ENCODE results near the gene SOD3. TPM values are rescaled to one million over a fixed set of nuclear protein-coding genes. Genes with fewer than 3 reads are reported as not detected.

The SOD3 gene
- total RNA-seq, 1 donor from 2014 or later, result 8.6 TPM

DNA sequence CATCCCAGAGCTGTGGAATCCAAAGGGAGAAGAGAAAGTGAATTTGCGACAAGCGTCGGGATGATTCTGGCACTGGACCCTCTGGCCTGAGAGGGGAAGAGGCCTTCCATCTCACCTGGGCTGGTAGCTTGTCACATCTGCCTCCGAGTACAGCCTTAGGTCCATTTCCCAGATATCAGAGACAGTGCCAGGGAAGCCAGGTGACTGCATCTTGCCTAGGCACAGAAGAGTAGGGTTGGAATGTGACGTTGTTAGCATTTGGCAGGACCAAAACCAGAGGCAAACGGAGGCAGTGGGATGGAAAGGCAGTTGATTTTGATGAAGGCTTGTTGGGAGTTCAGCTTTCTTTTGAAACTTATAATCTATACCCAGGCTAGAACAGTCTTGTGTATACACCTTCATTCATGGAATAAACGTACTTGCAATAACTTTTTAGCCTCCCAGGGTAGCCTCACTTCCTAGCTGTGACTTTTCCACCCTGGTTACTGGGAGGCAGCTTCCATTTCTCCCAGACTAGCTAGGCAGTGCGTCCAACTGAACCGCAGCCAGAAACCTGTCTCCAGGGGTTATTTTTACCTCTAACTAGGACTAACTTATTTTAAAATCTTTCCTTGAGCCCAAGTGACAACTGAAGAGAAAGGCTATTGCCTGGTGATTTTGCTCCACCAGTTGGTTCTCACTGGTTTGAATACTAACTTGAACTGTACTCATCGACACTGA is 5.9 kb downstream of the SOD3 start:
- Histone ChIP-seq H3K4me1 (ENCODE audit: insufficient read depth, low read length) (peaks cover 9% of the 10 kb centered on the region), H4K20me1 (ENCODE audit: insufficient read depth, low read length) (no peaks in the 10 kb centered on the region), H3K9ac (ENCODE audit: low read length) (no peak overlapping the region), H2AFZ (ENCODE audit: low read depth, low read length) (no peak overlapping the region), H3K27me3 (ENCODE audit: insufficient read depth, low read length) (peaks cover 29% of the 10 kb centered on the region), H3K4me2 (ENCODE audit: low read length) (peak overlapping the region; percentile 81), H3K9me3 (ENCODE audit: insufficient read depth, low read depth, low read length) (no peaks in the 10 kb centered on the region), H3K27ac (ENCODE audit: low read depth, low read length) (no peak overlapping the region), H3K36me3 (ENCODE audit: insufficient read depth, low read length) (no peaks in the 10 kb centered on the region), H3K4me3 (ENCODE audit: insufficient read depth, low read depth, low read length) (no peak overlapping the region), H3K79me2 (ENCODE audit: insufficient read depth, low read length) (no peaks in the 10 kb centered on the region)
- peaks cover 6% of the 10 kb centered on the region for H3K9me3 Mint-ChIP-seq (ENCODE audit: unreplicated experiment)
- H3K4me3 Mint-ChIP-seq (ENCODE audit: unreplicated experiment), result peak overlapping the region; percentile 8
- H3K27ac Mint-ChIP-seq (ENCODE audit: unreplicated experiment), result no peak overlapping the region
- no peak for FAIRE-seq
- H3K36me3 Mint-ChIP-seq (ENCODE audit: low read depth, unreplicated experiment), result peaks cover 3% of the 10 kb centered on the region
- no peaks in the 10 kb centered on the region for H3K4me1 Mint-ChIP-seq (ENCODE audit: low read depth, unreplicated experiment)
- no peak for TF ChIP-seq EZH2 (IDR thresholded peaks at IDR 0.05; ENCODE audit: insufficient read depth, low read length)
- TF ChIP-seq, protein P1, sequence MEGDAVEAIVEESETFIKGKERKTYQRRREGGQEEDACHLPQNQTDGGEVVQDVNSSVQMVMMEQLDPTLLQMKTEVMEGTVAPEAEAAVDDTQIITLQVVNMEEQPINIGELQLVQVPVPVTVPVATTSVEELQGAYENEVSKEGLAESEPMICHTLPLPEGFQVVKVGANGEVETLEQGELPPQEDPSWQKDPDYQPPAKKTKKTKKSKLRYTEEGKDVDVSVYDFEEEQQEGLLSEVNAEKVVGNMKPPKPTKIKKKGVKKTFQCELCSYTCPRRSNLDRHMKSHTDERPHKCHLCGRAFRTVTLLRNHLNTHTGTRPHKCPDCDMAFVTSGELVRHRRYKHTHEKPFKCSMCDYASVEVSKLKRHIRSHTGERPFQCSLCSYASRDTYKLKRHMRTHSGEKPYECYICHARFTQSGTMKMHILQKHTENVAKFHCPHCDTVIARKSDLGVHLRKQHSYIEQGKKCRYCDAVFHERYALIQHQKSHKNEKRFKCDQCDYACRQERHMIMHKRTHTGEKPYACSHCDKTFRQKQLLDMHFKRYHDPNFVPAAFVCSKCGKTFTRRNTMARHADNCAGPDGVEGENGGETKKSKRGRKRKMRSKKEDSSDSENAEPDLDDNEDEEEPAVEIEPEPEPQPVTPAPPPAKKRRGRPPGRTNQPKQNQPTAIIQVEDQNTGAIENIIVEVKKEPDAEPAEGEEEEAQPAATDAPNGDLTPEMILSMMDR (IDR thresholded peaks at IDR 0.05; ENCODE audit: insufficient read depth, low read depth, low read length), result no peak
- no peak for DNase-seq (ENCODE audit: low read depth)
- H3K27me3 Mint-ChIP-seq (ENCODE audit: low read depth, unreplicated experiment), result peaks cover 47% of the 10 kb centered on the region

DNA sequence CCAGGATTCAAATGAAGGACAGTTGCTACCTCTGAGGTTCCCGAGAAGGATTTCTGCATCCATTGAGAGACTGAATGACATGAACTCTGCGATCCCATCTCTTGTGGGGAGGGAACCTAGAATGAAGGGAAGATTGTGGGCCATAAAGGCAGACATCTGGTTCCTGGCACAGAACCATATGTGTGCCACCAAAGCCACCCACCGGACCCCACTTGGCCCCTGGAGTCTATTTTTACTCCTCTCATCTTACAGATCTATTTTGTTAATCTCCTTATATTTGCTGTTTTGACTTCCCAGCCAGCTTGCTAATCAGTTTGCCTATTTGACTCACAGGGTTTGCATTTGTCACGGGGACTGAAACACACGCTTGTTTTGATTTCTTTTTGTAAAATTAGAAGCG is 7.3 kb downstream of the SOD3 start:
- Histone ChIP-seq H3K4me3 (ENCODE audit: insufficient read depth, low read depth, low read length) (no peak overlapping the region), H3K9ac (ENCODE audit: low read length) (no peak overlapping the region), H3K27me3 (ENCODE audit: insufficient read depth, low read length) (peaks cover 29% of the 10 kb centered on the region), H3K9me3 (ENCODE audit: insufficient read depth, low read depth, low read length) (no peaks in the 10 kb centered on the region), H4K20me1 (ENCODE audit: insufficient read depth, low read length) (no peaks in the 10 kb centered on the region), H3K79me2 (ENCODE audit: insufficient read depth, low read length) (no peaks in the 10 kb centered on the region), H3K27ac (ENCODE audit: low read depth, low read length) (no peak overlapping the region), H3K4me1 (ENCODE audit: insufficient read depth, low read length) (peaks cover 9% of the 10 kb centered on the region), H3K36me3 (ENCODE audit: insufficient read depth, low read length) (no peaks in the 10 kb centered on the region), H2AFZ (ENCODE audit: low read depth, low read length) (no peak overlapping the region), H3K4me2 (ENCODE audit: low read length) (peak overlapping the region; percentile 30)
- FAIRE-seq, result peak; percentile 17
- no peak for TF ChIP-seq EZH2 (IDR thresholded peaks at IDR 0.05; ENCODE audit: insufficient read depth, low read length)
- TF ChIP-seq, protein P1 (IDR thresholded peaks at IDR 0.05; ENCODE audit: insufficient read depth, low read depth, low read length), result no peak
- Mint-ChIP-seq H3K4me1 (ENCODE audit: low read depth, unreplicated experiment) (no peaks in the 10 kb centered on the region), H3K9me3 (ENCODE audit: unreplicated experiment) (peaks cover 6% of the 10 kb centered on the region), H3K27me3 (ENCODE audit: low read depth, unreplicated experiment) (peaks cover 40% of the 10 kb centered on the region), H3K27ac (ENCODE audit: unreplicated experiment) (no peak overlapping the region), H3K36me3 (ENCODE audit: low read depth, unreplicated experiment) (peaks cover 3% of the 10 kb centered on the region), H3K4me3 (ENCODE audit: unreplicated experiment) (no peak overlapping the region)
- DNase-seq (ENCODE audit: low read depth), result no peak

DNA sequence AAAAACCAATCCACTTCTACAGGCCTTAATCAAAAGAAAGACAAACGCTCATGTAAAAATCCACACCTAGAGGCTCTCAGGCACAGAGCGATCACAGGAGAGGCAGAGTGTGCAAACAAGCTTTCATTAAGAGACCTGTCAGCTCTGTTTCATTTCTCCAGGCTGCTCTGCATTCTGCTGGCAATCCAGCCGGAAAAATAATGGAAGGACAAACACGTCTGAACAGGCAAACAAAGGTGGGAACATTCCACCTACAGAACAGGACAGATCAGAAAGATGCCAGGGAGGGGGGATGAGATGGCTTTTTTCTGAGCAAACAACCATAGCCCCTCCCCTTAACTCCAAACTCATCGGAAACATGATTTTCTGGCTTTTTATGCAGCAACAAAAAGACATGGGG is 9.7 kb downstream of the SOD3 start:
- no peak for FAIRE-seq
- no peak for DNase-seq (ENCODE audit: low read depth)
- no peaks in the 10 kb centered on the region for H3K9me3 Mint-ChIP-seq (ENCODE audit: unreplicated experiment)

More for the DNA sequence above, 9.7 kb downstream of the SOD3 start:
- Histone ChIP-seq H3K27ac (ENCODE audit: low read depth, low read length) (no peak overlapping the region), H2AFZ (ENCODE audit: low read depth, low read length) (no peak overlapping the region), H4K20me1 (ENCODE audit: insufficient read depth, low read length) (no peaks in the 10 kb centered on the region), H3K9ac (ENCODE audit: low read length) (no peak overlapping the region), H3K9me3 (ENCODE audit: insufficient read depth, low read depth, low read length) (no peaks in the 10 kb centered on the region), H3K27me3 (ENCODE audit: insufficient read depth, low read length) (peaks cover 11% of the 10 kb centered on the region), H3K4me2 (ENCODE audit: low read length) (no peak overlapping the region), H3K4me3 (ENCODE audit: insufficient read depth, low read depth, low read length) (no peak overlapping the region), H3K4me1 (ENCODE audit: insufficient read depth, low read length) (peaks cover 13% of the 10 kb centered on the region), H3K36me3 (ENCODE audit: insufficient read depth, low read length) (no peaks in the 10 kb centered on the region), H3K79me2 (ENCODE audit: insufficient read depth, low read length) (no peaks in the 10 kb centered on the region)
- H3K4me3 Mint-ChIP-seq (ENCODE audit: unreplicated experiment), result no peak overlapping the region
- TF ChIP-seq, protein P1 (IDR thresholded peaks at IDR 0.05; ENCODE audit: insufficient read depth, low read depth, low read length), result no peak
- no peak for TF ChIP-seq EZH2 (IDR thresholded peaks at IDR 0.05; ENCODE audit: insufficient read depth, low read length)
- peaks cover 3% of the 10 kb centered on the region for H3K4me1 Mint-ChIP-seq (ENCODE audit: low read depth, unreplicated experiment)
- peaks cover 7% of the 10 kb centered on the region for H3K36me3 Mint-ChIP-seq (ENCODE audit: low read depth, unreplicated experiment)
- H3K27ac Mint-ChIP-seq (ENCODE audit: unreplicated experiment), result no peak overlapping the region
- peaks cover 28% of the 10 kb centered on the region for H3K27me3 Mint-ChIP-seq (ENCODE audit: low read depth, unreplicated experiment)

Data from astrocyte (in vitro differentiated cells and primary cell).